ENCODE results near the gene DPM2.

The DPM2 gene

GRCh38 chr9:127977009-127977883, 39.6 kb upstream of the DPM2 start:
- no peak for DNase-seq (ENCODE audit: low read depth in 2 of 2)
- peak overlapping the region; percentile 25 to 37 for H3K4me3 ChIP-seq (replicated peaks in 1 of 2; ENCODE audit: low read depth in 2 of 2, low read length in 2 of 2)
- TF ChIP-seq, protein P1, sequence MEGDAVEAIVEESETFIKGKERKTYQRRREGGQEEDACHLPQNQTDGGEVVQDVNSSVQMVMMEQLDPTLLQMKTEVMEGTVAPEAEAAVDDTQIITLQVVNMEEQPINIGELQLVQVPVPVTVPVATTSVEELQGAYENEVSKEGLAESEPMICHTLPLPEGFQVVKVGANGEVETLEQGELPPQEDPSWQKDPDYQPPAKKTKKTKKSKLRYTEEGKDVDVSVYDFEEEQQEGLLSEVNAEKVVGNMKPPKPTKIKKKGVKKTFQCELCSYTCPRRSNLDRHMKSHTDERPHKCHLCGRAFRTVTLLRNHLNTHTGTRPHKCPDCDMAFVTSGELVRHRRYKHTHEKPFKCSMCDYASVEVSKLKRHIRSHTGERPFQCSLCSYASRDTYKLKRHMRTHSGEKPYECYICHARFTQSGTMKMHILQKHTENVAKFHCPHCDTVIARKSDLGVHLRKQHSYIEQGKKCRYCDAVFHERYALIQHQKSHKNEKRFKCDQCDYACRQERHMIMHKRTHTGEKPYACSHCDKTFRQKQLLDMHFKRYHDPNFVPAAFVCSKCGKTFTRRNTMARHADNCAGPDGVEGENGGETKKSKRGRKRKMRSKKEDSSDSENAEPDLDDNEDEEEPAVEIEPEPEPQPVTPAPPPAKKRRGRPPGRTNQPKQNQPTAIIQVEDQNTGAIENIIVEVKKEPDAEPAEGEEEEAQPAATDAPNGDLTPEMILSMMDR (IDR thresholded peaks at IDR 0.05; ENCODE audit: low read depth, low read length) = no peak

DNA sequence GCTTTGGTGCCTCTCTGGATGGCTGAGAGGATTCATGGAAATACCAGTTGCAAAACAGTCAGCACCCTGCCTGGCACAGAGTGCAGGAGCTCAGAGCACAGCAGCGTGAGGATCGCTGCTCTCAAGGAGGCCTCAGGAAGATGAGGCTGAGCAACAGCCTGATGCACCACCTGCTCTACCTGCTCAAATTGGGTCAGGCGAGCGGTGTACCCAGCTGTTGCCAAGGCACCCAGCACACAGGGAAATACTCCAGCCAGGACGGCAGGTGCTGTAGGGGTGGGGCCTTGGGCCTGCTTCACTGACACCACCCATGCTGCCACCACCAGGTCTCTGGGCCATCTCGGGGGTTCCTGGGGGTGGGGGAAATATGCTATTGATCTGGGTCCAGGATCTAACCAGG, 38.8 kb upstream of the DPM2 start:
- H3K4me3 ChIP-seq (replicated peaks in 1 of 2; ENCODE audit: low read depth in 2 of 2, low read length in 2 of 2) = no peak overlapping the region
- no peak for DNase-seq (ENCODE audit: low read depth in 2 of 2)
- TF ChIP-seq, protein P1 (IDR thresholded peaks at IDR 0.05; ENCODE audit: low read depth, low read length) = no peak

DNA sequence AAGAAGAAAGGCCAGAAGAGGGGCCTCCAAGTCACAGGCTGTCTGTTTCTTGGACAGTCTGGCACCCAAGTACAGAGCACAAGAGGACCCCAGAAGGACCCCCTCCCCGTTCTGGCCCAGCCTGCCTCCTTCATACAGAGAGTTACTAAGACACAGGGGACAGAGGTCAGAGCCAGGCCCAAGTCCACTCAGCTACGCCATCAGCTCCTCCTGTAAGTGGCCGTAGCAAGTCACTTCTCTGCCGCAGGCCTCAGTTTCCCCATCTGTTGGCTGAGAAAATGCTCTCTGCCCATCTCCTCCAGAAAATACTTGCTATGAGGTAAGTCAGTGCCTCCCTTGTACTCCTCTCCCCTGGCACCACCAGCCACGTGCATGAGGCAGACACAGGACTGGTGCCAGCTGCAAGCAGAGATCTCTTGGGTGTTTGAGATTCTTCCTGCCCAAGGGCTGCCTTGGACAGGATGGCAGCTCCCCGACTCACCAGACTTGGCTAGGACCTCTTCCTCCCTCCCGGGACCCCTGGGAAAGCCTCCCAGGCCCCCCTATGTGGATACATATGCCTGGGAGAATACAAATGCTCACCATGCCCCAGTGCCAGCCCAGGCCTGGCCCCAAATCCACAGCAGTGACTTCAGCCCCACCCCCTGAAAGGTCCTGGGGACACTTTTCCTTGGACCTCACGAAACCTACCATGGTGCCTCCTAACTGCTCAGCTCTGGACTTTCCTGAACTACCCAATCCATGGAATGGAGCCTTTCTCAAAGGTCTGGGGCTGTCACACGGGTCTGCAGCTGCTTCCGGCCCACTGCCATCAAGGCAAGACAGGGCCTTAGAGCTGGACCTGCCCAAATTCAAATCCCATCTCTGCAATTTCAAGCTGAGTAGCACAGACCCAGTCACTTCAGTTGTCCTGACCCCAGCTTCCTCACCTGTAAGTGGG, 38.0 kb upstream of the DPM2 start:
- TF ChIP-seq, protein P1 (IDR thresholded peaks at IDR 0.05; ENCODE audit: low read depth, low read length) = no peak
- DNase-seq (ENCODE audit: low read depth in 2 of 2) = no peak
- H3K4me3 ChIP-seq (replicated peaks in 1 of 2; ENCODE audit: low read depth in 2 of 2, low read length in 2 of 2) = no peak overlapping the region

GRCh38 chr9:127974769-127975261, 37.2 kb upstream of the DPM2 start:
- H3K4me3 ChIP-seq (replicated peaks in 1 of 2; ENCODE audit: low read depth in 2 of 2, low read length in 2 of 2) = no peak overlapping the region
- TF ChIP-seq, protein P1 (IDR thresholded peaks at IDR 0.05; ENCODE audit: low read depth, low read length) = no peak
- peak in 1 of 2 donors; percentile 56 for DNase-seq (ENCODE audit: low read depth in 2 of 2)

DNA sequence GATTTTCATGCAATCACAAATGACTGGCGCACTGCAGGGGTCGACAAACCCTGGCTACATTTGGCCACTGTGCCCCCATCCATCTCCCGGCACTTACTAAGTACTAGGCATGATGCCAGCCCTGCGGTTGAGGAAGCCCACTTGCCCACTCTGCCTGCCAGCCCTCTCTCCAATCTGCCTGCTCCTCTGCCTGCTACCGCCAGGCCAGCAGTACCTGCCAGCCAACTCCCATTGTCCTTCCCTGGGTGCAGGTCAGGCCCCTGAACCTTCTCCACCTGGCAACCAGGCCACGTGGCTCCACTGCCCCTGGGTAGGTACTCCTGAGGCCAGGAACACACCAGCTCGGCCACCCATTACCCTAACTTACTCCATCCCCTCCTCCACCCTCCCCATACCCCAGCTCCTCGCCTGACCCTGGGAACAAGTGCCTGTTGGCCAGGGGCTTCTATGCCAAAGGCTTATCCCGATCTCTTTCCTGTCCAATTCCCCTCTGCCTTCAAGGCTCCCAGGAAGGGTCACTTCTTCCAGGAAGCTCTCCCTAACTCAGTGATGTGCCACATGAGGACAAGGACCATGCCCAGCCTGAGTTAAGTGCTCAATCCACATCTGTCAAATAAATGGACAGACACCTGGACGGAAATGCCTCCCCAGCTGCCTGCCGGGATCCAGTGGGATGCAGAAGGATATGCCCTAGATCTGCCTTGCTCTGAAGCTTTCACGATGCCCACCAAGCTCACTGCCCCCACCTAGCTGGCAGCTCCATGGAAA, 36.5 kb upstream of the DPM2 start:
- no peak for DNase-seq (ENCODE audit: low read depth in 2 of 2)
- no peak overlapping the region for H3K4me3 ChIP-seq (replicated peaks in 1 of 2; ENCODE audit: low read depth in 2 of 2, low read length in 2 of 2)

More for the DNA sequence above, 36.5 kb upstream of the DPM2 start:
- TF ChIP-seq, protein P1 (IDR thresholded peaks at IDR 0.05; ENCODE audit: low read depth, low read length) = no peak
